ENCODE data around the gene HADHB. TPM values are rescaled to one million over a fixed set of nuclear protein-coding genes. Genes with fewer than 3 reads are reported as not detected.

Gene HADHB
- total and polyA plus RNA-seq, 2 of the 13 experiments (the other 11 are each of a cell fraction or from before 2014, with no cell fraction given) = 112 to 238 TPM

DNA sequence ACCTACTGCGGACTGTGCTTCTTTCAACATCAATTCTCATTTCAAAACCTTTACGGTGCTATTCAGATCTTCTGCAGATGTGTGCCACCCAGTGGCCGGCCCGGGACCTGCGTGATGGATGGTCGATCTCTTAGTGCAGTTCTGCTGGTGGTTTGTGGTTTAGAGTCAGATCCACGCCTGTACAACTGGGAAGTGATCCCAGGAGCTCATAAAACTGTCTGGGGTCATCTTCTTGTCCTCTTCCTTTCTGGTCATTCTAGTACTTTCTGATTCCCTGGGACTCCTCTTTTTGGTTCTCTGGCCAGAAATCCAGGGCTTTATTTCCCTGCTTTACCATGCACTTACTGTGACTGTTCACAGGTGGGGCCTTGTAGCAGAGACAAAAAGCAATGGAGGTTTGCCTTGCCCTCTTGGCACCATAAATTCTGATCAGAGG is 85.4 kb downstream of the HADHB start (continued):
- TF ChIP-seq, protein P1, sequence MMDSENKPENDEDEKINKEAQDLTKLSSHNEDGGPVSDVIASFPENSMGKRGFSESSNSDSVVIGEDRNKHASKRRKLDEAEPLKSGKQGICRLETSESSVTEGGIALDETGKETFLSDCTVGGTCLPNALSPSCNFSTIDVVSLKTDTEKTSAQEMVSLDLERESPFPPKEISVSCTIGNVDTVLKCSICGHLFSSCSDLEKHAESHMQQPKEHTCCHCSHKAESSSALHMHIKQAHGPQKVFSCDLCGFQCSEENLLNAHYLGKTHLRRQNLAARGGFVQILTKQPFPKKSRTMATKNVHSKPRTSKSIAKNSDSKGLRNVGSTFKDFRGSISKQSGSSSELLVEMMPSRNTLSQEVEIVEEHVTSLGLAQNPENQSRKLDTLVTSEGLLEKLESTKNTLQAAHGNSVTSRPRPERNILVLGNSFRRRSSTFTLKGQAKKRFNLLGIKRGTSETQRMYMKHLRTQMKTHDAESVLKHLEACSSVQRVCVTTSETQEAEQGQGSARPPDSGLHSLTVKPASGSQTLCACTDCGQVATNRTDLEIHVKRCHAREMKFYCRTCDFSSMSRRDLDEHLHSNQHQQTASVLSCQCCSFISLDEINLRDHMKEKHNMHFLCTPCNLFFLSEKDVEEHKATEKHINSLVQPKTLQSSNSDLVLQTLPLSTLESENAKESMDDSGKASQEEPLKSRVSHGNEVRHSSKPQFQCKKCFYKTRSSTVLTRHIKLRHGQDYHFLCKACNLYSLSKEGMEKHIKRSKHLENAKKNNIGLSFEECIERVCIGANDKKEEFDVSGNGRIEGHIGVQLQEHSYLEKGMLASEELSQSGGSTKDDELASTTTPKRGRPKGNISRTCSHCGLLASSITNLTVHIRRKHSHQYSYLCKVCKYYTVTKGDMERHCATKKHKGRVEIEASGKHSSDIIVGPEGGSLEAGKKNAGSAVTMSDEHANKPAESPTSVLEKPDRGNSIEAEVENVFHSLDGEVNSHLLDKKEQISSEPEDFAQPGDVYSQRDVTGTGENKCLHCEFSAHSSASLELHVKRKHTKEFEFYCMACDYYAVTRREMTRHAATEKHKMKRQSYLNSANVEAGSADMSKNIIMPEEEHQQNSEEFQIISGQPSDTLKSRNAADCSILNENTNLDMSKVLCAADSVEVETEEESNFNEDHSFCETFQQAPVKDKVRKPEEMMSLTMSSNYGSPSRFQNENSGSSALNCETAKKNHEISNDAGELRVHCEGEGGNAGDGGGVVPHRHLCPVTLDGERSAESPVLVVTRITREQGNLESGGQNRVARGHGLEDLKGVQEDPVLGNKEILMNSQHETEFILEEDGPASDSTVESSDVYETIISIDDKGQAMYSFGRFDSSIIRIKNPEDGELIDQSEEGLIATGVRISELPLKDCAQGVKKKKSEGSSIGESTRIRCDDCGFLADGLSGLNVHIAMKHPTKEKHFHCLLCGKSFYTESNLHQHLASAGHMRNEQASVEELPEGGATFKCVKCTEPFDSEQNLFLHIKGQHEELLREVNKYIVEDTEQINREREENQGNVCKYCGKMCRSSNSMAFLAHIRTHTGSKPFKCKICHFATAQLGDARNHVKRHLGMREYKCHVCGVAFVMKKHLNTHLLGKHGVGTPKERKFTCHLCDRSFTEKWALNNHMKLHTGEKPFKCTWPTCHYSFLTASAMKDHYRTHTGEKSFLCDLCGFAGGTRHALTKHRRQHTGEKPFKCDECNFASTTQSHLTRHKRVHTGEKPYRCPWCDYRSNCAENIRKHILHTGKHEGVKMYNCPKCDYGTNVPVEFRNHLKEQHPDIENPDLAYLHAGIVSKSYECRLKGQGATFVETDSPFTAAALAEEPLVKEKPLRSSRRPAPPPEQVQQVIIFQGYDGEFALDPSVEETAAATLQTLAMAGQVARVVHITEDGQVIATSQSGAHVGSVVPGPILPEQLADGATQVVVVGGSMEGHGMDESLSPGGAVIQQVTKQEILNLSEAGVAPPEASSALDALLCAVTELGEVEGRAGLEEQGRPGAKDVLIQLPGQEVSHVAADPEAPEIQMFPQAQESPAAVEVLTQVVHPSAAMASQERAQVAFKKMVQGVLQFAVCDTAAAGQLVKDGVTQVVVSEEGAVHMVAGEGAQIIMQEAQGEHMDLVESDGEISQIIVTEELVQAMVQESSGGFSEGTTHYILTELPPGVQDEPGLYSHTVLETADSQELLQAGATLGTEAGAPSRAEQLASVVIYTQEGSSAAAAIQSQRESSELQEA (CRISPR knock-in tag; IDR thresholded peaks at IDR 0.05; ENCODE audit: not compliant biosample characterization) = no peak
- TF ChIP-seq ZNF598 (CRISPR knock-in tag; IDR thresholded peaks at IDR 0.05; ENCODE audit: borderline replicate concordance) (no peak), ZNF143 (CRISPR knock-in tag; IDR thresholded peaks at IDR 0.05) (no peak), MED1 (CRISPR knock-in tag; IDR thresholded peaks at IDR 0.05) (no peak), ZNF501 (CRISPR knock-in tag; IDR thresholded peaks at IDR 0.05) (0 out of 2 replicates have a peak, but pooled peaks have one; percentile 54), PHB2 (IDR thresholded peaks at IDR 0.05; ENCODE audit: partially characterized antibody) (no peak)
